K562 (cell line): ENCODE results near the gene OR56A3. TPM values are rescaled to one million over a fixed set of nuclear protein-coding genes. Genes with fewer than 3 reads are reported as not detected.
A peak's percentile ranks its signal among the peaks of the same experiment; 100 is the strongest.

Source experiments
- ATAC-seq: fragments of 200-7000 bp; cut with Tn5 transposase; 3 replicates; pipeline ENCODE4 v1.9.1; 2020; ENCODE audit warnings: moderate library complexity
- BruUV-seq: library from RNA; stranded (reverse); fragments of 400-500 nt; replicated peaks from 2 replicates; lab custom pipeline; 2021; lab: Mats Ljungman, UMichigan
- CTCF ChIA-PET: fragments of 300-600 bp; formaldehyde crosslinking; extraction: SDS; loops from one replicate; lab custom pipeline; 2021; ENCODE audit warnings: low intra/inter-chr PET ratio; lab: Yijun Ruan, JAX
- POLR2A ChIA-PET: fragments of 300-600, 350-650 bp; sonication (Branson Sonifier 250); formaldehyde crosslinking; extraction: SDS; loops from one replicate; lab custom pipeline; 2021; ENCODE audit warnings: antibody characterized with exemption, inconsistent platforms; lab: Yijun Ruan, JAX
- DNase-seq, 4 experiments: peaks; one replicate each; pipeline versions ENCODE4 v3.0.0 to v3.0.0-alpha.2; 2011 to 2018; ENCODE audit warnings: low spot score in 3 of 4, mixed read lengths in 3 of 4; ENCODE audit errors: extremely low read depth in 1 of 4
- FAIRE-seq: peaks from 2 replicates; lab custom pipeline; 2011; peaks lifted over from hg19 to GRCh38; lab: Jason Lieb, UNC
- H2AFZ ChIP-seq: 2 replicates; pipeline ENCODE4 v1.6.0; 2011; ENCODE audit warnings: low read depth, low read length, control low read depth, inconsistent platforms
- H3K27ac ChIP-seq: fragments of 200-600 bp; 3 replicates; pipeline ENCODE4 v1.8.0; 2011; ENCODE audit warnings: low read depth, mild to moderate bottlenecking, control low read depth, inconsistent platforms, low read length, moderate library complexity, mixed read lengths; ENCODE audit errors: extremely low read depth
- H3K27me3 ChIP-seq, 2 experiments: fragments of 300-600 bp in 1 of 2; 2 replicates in 1 of 2; 3 replicates in 1 of 2; pipeline versions ENCODE4 v1.6.0 to v1.8.0; 2011; ENCODE audit warnings: inconsistent platforms in 2 of 2, low read length in 2 of 2, mild to moderate bottlenecking in 1 of 2, mixed read lengths in 1 of 2, moderate library complexity in 1 of 2; ENCODE audit not compliant: control insufficient read depth in 2 of 2, insufficient read depth in 2 of 2
- H3K36me3 ChIP-seq: fragments of 300-600 bp; 3 replicates; pipeline ENCODE4 v1.8.0; 2011; ENCODE audit warnings: mild to moderate bottlenecking, low read length, inconsistent platforms; ENCODE audit not compliant: control insufficient read depth, insufficient read depth
- H3K4me1 ChIP-seq, 2 experiments: fragments of 200-600 bp in 1 of 2; replicated peaks in 1 of 2; 2 replicates in 1 of 2; 3 replicates in 1 of 2; pipeline versions ENCODE4 v1.5.1 to v1.8.0; 2011; ENCODE audit warnings: inconsistent platforms in 2 of 2, low read length in 2 of 2, mild to moderate bottlenecking in 1 of 2, mixed read lengths in 1 of 2, moderate library complexity in 1 of 2; ENCODE audit not compliant: control insufficient read depth in 2 of 2, insufficient read depth in 2 of 2
- H3K4me2 ChIP-seq: 2 replicates; pipeline ENCODE4 v1.6.1; 2011; ENCODE audit warnings: low read length, control low read depth, inconsistent platforms, mixed read lengths; ENCODE audit not compliant: insufficient read depth
- H3K4me3 ChIP-seq: fragments of 200-600 bp; sonication (generic), shearing (Covaris generic); 2 replicates; pipeline ENCODE4 v1.5.1; 2016; ENCODE audit warnings: control low read depth, inconsistent platforms
- H3K79me2 ChIP-seq: fragments of 200-600 bp; 3 replicates; pipeline ENCODE4 v1.8.0; 2011; ENCODE audit warnings: low read length, inconsistent platforms; ENCODE audit not compliant: control insufficient read depth, insufficient read depth
- H3K9ac ChIP-seq, 2 experiments: 2 replicates each; pipeline versions ENCODE4 v1.6.0 to v1.6.1; 2011; ENCODE audit warnings: low read depth in 2 of 2, low read length in 2 of 2, control low read depth in 1 of 2, inconsistent platforms in 1 of 2, mild to moderate bottlenecking in 1 of 2, mixed read lengths in 1 of 2; ENCODE audit not compliant: insufficient read depth in 1 of 2
- H3K9me1 ChIP-seq: one replicate; pipeline ENCODE4 v1.6.0; 2011; ENCODE audit warnings: inconsistent platforms, mild to moderate bottlenecking, low read length, moderate library complexity; ENCODE audit not compliant: control insufficient read depth, insufficient read depth
- H3K9me3 ChIP-seq: replicated peaks from 2 replicates; pipeline ENCODE4 v1.5.1; 2011; ENCODE audit warnings: low read depth, low read length, inconsistent platforms; ENCODE audit not compliant: control insufficient read depth, insufficient read depth
- H4K20me1 ChIP-seq: replicated peaks from 2 replicates; pipeline ENCODE4 v1.6.1; 2011; ENCODE audit warnings: low read length, inconsistent platforms, mixed read lengths; ENCODE audit not compliant: control insufficient read depth, insufficient read depth
- EP300 ChIP-seq: IDR thresholded peaks from 2 replicates; pipeline ENCODE4 v1.6.1; 2012; ENCODE audit warnings: low read length, improper control_type of control experiment
- FOSL1 ChIP-seq: fragments of 200-800 bp; sonication (Bioruptor generic); conservative IDR thresholded peaks from 2 replicates; pipeline ENCODE4 v1.6.1; 2016; ENCODE audit warnings: missing genetic modification characterization, missing compliant biosample characterization
- HDGF ChIP-seq: fragments of 450-650 bp; IDR thresholded peaks from 2 replicates; pipeline ENCODE4 v1.6.1; 2016
- TFE3 ChIP-seq: fragments of 450-650 bp; formaldehyde crosslinking; IDR thresholded peaks from 2 replicates; pipeline ENCODE4 v1.4.0; 2020; ENCODE audit warnings: mild to moderate bottlenecking, mixed read lengths
- ZNF695 ChIP-seq: fragments of 450-650 bp; formaldehyde crosslinking; IDR thresholded peaks from 2 replicates; pipeline ENCODE4 v1.4.0; 2020; ENCODE audit warnings: mild to moderate bottlenecking, moderate library complexity
- ZNF699 ChIP-seq: fragments of 250-450 bp; sonication (Bioruptor Pico); IDR thresholded peaks from 2 replicates; pipeline ENCODE4 v1.8.0; 2021; ENCODE audit warnings: mild to moderate bottlenecking, moderate library complexity; ENCODE audit not compliant: insufficient replicate concordance
- in situ Hi-C: fragments of 300-500 bp; cut with MboI; formaldehyde crosslinking; loops from 4 replicates; pipeline ENCODE4 v1.15.0; 2018; ENCODE audit warnings: inconsistent platforms, mixed read lengths
- intact Hi-C: fragments of 100-400 bp; cut with micrococcal nuclease; formaldehyde crosslinking; loops from 2 replicates; pipeline ENCODE4 v1.14.2; 2022
- polyA plus RNA-seq, 8 experiments: library from polyadenylated mRNA; depleted of rRNA in 4 of 8; stranded (reverse) in 5 of 8; unstranded in 3 of 8; fragments of >200 nt; fragmentation: Nextera tagmentation in 2 of 8; fragmentation: Illumina TruSeq in 1 of 8; extraction: Ambion mirVana in 2 of 8; extraction: Trizol in 1 of 8; gene quantifications; 2 replicates each; pipeline versions ENCODE4 v1.2.1 to v1.2.3, GENCODE V29; 2011 to 2014; ENCODE audit warnings: inconsistent platforms in 1 of 8, missing spikeins in 1 of 8
- total RNA-seq, 7 experiments: library from RNA; depleted of rRNA in 6 of 7; stranded (reverse); fragments of >200 nt in 6 of 7; fragmentation: Illumina TruSeq in 2 of 7; extraction: Trizol in 2 of 7; gene quantifications; 2 replicates each; pipeline versions ENCODE4 v1.2.1 to v1.2.3, GENCODE V29; 2011 to 2021; ENCODE audit warnings: low replicate concordance in 1 of 7

Gene OR56A3
- total and polyA plus RNA-seq, 9 of the 15 experiments (the other 6 are each of a cell fraction or from before 2014, with no cell fraction given) = not detected

DNA sequence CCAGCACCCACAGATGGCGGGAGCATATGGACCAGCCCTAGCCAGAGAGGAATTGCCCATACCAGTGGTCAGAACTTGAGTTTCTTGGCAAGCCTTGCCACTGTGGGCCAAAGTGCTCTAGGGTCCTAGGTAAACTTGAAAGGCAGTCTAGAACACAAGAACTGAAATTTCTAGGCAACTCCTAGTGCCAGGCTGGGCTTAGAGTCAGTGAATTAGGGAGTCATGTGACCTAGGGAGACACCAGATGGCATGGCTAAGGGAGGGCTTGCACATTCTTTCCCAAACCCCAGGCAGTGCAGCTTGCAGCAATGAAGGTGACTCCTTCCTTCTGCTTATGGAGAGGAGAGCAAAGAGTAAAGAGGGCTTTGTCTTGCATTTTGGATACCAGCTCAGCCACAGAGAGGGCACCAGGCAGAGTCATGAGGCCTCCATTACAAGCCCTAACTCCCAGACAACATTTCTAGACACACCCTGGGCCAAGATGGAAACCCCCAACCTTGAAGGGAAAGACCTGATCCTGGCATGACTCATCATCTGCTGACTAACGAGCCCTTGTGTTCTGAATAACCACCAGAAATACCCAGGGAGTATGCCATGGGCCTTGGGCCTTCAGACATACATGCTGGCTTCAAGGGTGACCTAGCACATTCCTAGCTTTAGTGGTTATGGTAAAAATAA is 19.2 kb upstream of the OR56A3 start (continued):
- TF ChIP-seq ZNF699 (CRISPR knock-in tag) (no peak), TFE3 (peak; percentile 53; the same call in 1 of the 2 replicates), HDGF (no peak), ZNF695 (CRISPR knock-in tag) (no peak), FOSL1 (tag) (peak; percentile 24; the same call in 1 of the 2 replicates)

DNA sequence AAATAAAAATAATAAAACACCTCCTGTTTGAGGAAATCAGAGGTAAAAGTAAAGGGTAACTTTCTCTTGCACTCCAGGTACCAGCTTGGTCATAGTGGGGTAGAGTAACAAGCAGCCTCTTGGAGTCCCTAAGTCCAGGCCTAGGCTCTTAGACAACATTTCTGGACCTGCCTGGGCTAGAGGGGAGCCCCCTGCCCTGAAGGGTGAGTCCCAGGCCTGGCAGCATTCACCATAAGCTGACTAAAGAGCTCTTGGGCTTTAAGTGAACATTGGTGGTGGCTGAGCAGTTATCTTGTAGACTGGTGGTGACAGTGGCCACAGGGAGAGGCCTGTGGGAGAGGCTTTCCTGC is 18.6 kb upstream of the OR56A3 start:
- H2AFZ ChIP-seq = no peak overlapping the region
- H3K4me2 ChIP-seq = no peak overlapping the region
- no peak for FAIRE-seq
- ChIA-PET CTCF (no interaction called here), POLR2A (no interaction called here)
- H3K36me3 ChIP-seq = no peaks in the 10 kb centered on the region
- no peak for DNase-seq
- no peaks in the 10 kb centered on the region for H3K9me1 ChIP-seq
- H3K79me2 ChIP-seq = no peaks in the 10 kb centered on the region
- peaks cover 1% of the 10 kb centered on the region; the same call in 1 of the 2 replicates for H3K9me3 ChIP-seq
- H3K27ac ChIP-seq = no peak overlapping the region
- in situ Hi-C loops (no loop called here), intact Hi-C loops (no loop called here)
- no TSS peak for BruUV-seq
- no peak for ATAC-seq
- H3K4me1 ChIP-seq = no peaks in the 10 kb centered on the region
- H4K20me1 ChIP-seq = no peaks in the 10 kb centered on the region
- no peak overlapping the region for H3K4me3 ChIP-seq
- no peak overlapping the region for H3K9ac ChIP-seq
- TF ChIP-seq FOSL1 (tag) (0 out of 2 replicates have a peak, but pooled peaks have one; percentile 2), EP300 (no peak)
- no peaks in the 10 kb centered on the region for H3K27me3 ChIP-seq
